Hair follicular keratinocyte (primary cell): ENCODE results near the gene GOLGB1. TPM values are rescaled to one million over a fixed set of nuclear protein-coding genes. Genes with fewer than 3 reads are reported as not detected.

Source experiments
- total RNA-seq: library from RNA; depleted of rRNA; stranded (reverse); fragments of >200 nt; gene quantifications from 2 replicates; pipeline ENCODE4 v1.2.3, GENCODE V29; 2015

Gene GOLGB1, protein sequence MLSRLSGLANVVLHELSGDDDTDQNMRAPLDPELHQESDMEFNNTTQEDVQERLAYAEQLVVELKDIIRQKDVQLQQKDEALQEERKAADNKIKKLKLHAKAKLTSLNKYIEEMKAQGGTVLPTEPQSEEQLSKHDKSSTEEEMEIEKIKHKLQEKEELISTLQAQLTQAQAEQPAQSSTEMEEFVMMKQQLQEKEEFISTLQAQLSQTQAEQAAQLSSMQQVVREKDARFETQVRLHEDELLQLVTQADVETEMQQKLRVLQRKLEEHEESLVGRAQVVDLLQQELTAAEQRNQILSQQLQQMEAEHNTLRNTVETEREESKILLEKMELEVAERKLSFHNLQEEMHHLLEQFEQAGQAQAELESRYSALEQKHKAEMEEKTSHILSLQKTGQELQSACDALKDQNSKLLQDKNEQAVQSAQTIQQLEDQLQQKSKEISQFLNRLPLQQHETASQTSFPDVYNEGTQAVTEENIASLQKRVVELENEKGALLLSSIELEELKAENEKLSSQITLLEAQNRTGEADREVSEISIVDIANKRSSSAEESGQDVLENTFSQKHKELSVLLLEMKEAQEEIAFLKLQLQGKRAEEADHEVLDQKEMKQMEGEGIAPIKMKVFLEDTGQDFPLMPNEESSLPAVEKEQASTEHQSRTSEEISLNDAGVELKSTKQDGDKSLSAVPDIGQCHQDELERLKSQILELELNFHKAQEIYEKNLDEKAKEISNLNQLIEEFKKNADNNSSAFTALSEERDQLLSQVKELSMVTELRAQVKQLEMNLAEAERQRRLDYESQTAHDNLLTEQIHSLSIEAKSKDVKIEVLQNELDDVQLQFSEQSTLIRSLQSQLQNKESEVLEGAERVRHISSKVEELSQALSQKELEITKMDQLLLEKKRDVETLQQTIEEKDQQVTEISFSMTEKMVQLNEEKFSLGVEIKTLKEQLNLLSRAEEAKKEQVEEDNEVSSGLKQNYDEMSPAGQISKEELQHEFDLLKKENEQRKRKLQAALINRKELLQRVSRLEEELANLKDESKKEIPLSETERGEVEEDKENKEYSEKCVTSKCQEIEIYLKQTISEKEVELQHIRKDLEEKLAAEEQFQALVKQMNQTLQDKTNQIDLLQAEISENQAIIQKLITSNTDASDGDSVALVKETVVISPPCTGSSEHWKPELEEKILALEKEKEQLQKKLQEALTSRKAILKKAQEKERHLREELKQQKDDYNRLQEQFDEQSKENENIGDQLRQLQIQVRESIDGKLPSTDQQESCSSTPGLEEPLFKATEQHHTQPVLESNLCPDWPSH (N-terminal part only)
- 15.3 and 27.0 TPM in 2 replicates for total RNA-seq

GRCh38 chr3:121749276-121750086 is at the start of gene GOLGB1:
TSS of gene GOLGB1 (minus strand) at chr3:121749741. CDS start at chr3:121730971, 18,770 bp downstream.

GRCh38 chr3:121660356-121661171 is 89.0 kb downstream of the GOLGB1 start, which contains the start of gene HCLS1:
TSS of gene HCLS1 (minus strand) at chr3:121660903. CDS start at chr3:121658347, 2,556 bp downstream.

Other genes starting within 250 kb of the GOLGB1 start
- gene POLQ, start 203.8 kb downstream of the GOLGB1 start, total RNA-seq: 2.3 and 4.3 TPM in 2 replicates
- not detected in 2 replicates for gene ARGFX, start 181.8 kb downstream of the GOLGB1 start, total RNA-seq
- gene FBXO40, start 156.4 kb downstream of the GOLGB1 start, total RNA-seq: not detected in 2 replicates
- 0.39 TPM in 1 of 2 replicates, not detected in the other for gene HCLS1, start 88.8 kb downstream of the GOLGB1 start, total RNA-seq
- gene IQCB1, start 85.3 kb upstream of the GOLGB1 start, total RNA-seq: 15.7 and 16.7 TPM in 2 replicates
- 0.62 and 2.5 TPM in 2 replicates for gene EAF2, start 85.5 kb upstream of the GOLGB1 start, total RNA-seq
- 0.99 and 2.2 TPM in 2 replicates for gene SLC15A2, start 144.7 kb upstream of the GOLGB1 start, total RNA-seq